ACC112 (cell line): ENCODE measurements around the gene MUC3A.
"Not testable (repeated sequence)": the region's sequence is repeated elsewhere in the genome, so short reads cannot be mapped to it uniquely, and the experiment has no call there.

ENCODE experiments used
- H2AFZ ChIP-seq: fragments of 200-600 bp; sonication (generic); one replicate; pipeline ENCODE4 v1.6.0; 2017; ENCODE audit warnings: antibody characterized with exemption, low read length; ENCODE audit not compliant: unreplicated experiment
- H3K27ac ChIP-seq: fragments of 200-600 bp; sonication (generic); 2 replicates; pipeline ENCODE4 v1.5.1; 2014; ENCODE audit warnings: low read depth, mild to moderate bottlenecking, antibody characterized with exemption, low read length, moderate library complexity
- H3K27me3 ChIP-seq: fragments of 200-600 bp; sonication (generic); 2 replicates; pipeline ENCODE4 v1.6.1; 2014; ENCODE audit warnings: mild to moderate bottlenecking, antibody characterized with exemption, low read length, moderate library complexity, mixed read lengths; ENCODE audit not compliant: insufficient read depth
- H3K36me3 ChIP-seq: fragments of 200-600 bp; sonication (generic); 2 replicates; pipeline ENCODE4 v1.6.1; 2016; ENCODE audit warnings: mild to moderate bottlenecking, antibody characterized with exemption, low read length, moderate library complexity, mixed read lengths; ENCODE audit not compliant: insufficient read depth
- H3K4me1 ChIP-seq: fragments of 200-600 bp; sonication (generic); one replicate; pipeline ENCODE4 v1.6.1; 2016; ENCODE audit warnings: low read length, mixed read lengths; ENCODE audit not compliant: insufficient read depth, unreplicated experiment, control insufficient read depth
- H3K4me3 ChIP-seq: fragments of 200-600 bp; sonication (generic); 2 replicates; pipeline ENCODE4 v1.5.1; 2014; ENCODE audit warnings: mild to moderate bottlenecking, low read depth, low read length
- H3K79me2 ChIP-seq: fragments of 200-600 bp; sonication (generic); one replicate; pipeline ENCODE4 v1.6.0; 2016; ENCODE audit warnings: low read length; ENCODE audit not compliant: control insufficient read depth, unreplicated experiment, insufficient read depth

MUC3A gene

DNA sequence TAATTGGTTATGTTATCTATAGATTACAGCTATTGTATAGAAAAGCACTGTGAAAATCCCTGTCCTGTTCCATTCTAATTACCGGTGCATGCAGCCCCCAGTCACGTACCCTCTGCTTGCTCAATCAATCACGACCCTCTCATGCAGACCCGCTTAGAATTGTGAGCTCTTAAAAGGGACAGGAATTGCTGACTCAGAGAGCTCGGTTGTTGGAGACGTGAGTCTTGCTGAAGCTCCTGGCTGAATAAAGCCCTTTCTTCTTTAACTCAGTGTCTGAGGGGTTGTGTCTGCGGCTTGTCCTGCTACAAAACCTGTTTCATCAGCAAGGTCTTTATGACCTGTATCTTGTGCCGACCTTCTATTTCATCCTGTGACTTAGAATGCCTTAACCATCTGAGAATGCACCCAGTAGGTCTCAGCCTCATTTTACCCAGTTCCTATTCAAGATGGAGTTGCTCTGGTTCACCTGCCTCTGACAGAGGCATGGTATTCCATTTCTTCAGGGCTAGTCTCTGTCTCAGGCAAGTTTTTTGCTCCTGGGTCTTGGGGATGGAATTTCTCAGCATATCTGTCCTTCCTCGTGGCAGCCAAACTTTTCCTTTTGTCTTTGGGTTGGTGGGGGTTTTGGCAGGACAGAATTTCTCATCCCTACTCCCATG is 29.4 kb upstream of the MUC3A start:
- not testable (repeated sequence) for H3K79me2 ChIP-seq, H3K4me1 ChIP-seq, H2AFZ ChIP-seq, H3K27ac ChIP-seq, H3K4me3 ChIP-seq, H3K36me3 ChIP-seq
- peaks cover 12% of the 10 kb centered on the region for H3K27me3 ChIP-seq

DNA sequence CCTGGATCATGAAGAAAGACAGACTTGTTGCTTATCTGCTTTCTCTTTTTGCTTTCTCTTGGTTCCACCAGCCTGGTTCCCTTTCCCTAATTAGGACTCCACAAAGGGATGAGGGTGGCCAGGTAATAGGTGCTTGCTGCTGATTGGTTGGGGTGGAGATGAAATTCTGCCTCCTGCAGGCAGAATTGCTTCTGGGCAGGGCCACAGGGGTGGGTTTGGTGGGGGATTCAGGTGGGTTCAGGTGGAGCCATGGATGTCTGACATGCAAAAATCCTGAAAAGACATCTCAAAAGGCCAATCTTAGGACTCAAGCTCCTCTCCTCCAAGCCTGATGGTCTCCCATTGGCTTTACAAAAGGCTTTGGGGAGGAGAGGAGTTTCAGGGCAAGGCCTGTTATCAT is 28.3 kb upstream of the MUC3A start:
- no peaks in the 10 kb centered on the region for H3K36me3 ChIP-seq
- no peak overlapping the region for H3K27ac ChIP-seq
- H3K4me3 ChIP-seq, result no peak overlapping the region
- peaks cover 12% of the 10 kb centered on the region for H3K27me3 ChIP-seq
- H3K79me2 ChIP-seq, result no peaks in the 10 kb centered on the region
- H2AFZ ChIP-seq, result no peak overlapping the region
- H3K4me1 ChIP-seq, result no peaks in the 10 kb centered on the region

GRCh38 chr7:100923616-100924015 is 25.7 kb upstream of the MUC3A start:
- not testable (repeated sequence) for H3K4me1 ChIP-seq, H3K4me3 ChIP-seq, H2AFZ ChIP-seq, H3K79me2 ChIP-seq, H3K36me3 ChIP-seq, H3K27ac ChIP-seq
- peaks cover 12% of the 10 kb centered on the region for H3K27me3 ChIP-seq

GRCh38 chr7:100929808-100930174 is 19.5 kb upstream of the MUC3A start:
- Histone ChIP-seq H2AFZ (no peak overlapping the region), H3K27ac (no peak overlapping the region), H3K27me3 (peaks cover 15% of the 10 kb centered on the region), H3K4me1 (no peaks in the 10 kb centered on the region), H3K36me3 (no peaks in the 10 kb centered on the region), H3K79me2 (no peaks in the 10 kb centered on the region), H3K4me3 (no peak overlapping the region)

DNA sequence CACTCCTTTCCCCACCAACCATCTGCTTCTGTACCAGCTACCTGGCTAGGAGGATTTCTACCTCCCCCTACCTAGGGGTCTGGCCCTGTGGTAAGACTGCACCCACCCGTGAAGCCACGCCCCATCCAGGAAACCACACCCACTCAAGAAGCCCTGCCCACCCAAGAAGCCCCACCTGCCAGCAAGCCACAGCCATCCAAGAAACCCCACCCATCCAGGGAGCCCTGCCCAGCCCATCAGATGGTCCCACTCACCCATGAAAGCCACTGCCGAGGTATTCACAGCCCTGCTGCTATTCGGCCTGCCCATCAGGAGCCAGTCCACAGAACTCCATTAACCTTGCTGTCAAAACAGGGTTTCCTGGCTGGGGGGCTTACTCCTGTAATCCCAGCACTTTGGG is 15.6 kb upstream of the MUC3A start:
- H3K4me3 ChIP-seq, result no peak overlapping the region
- no peaks in the 10 kb centered on the region for H3K36me3 ChIP-seq

DNA sequence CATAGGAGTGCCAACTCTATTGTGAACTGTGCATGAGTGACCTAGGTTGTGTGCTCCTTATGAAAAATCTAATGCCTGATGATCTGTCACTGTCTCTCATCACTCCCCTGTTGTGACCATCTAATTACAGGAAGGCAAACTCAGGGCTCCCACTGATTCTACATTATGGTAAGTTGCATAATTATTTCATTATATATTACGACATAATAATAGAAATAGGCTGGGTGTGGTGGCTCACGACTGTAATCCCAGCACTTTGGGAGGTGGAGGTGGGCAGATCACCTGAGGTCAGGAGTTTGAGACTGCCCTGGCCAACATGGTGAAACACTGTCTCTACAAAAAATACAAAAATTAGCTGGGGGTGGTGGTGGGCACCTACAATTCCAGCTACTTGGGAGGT is 14.0 kb upstream of the MUC3A start:
- H3K27me3 ChIP-seq, result peaks cover 17% of the 10 kb centered on the region
- not testable (repeated sequence) for H3K4me3 ChIP-seq, H3K79me2 ChIP-seq, H3K36me3 ChIP-seq, H3K27ac ChIP-seq, H2AFZ ChIP-seq, H3K4me1 ChIP-seq

More for the DNA sequence above, 15.6 kb upstream of the MUC3A start:
- no peaks in the 10 kb centered on the region for H3K79me2 ChIP-seq
- H2AFZ ChIP-seq, result no peak overlapping the region
- H3K27me3 ChIP-seq, result peaks cover 22% of the 10 kb centered on the region
- H3K27ac ChIP-seq, result no peak overlapping the region
- no peaks in the 10 kb centered on the region for H3K4me1 ChIP-seq

DNA sequence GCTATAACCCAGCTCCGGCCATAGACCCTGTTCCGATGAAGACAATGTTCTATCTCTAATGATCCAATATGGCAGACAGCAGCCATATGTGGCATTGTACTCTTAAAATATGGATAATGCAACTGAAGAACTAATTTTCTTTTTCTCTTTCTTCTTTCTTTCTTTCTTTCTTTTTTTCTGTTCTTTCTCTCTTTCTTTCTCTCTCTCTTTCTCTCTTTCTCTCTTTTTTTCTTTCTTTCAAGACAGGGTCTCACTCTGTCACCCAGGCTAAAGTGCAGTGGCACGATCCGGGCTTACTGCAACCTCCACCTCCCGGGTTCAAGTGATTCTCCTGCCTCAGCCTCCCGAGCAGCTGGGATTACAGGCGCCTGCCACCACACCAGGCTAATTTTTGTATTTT is 13.2 kb upstream of the MUC3A start:
- H2AFZ ChIP-seq, H3K4me1 ChIP-seq, H3K27ac ChIP-seq, H3K36me3 ChIP-seq, H3K79me2 ChIP-seq, H3K4me3 ChIP-seq: not testable (repeated sequence)
- H3K27me3 ChIP-seq, result peaks cover 10% of the 10 kb centered on the region

GRCh38 chr7:100942045-100942774 is 7.1 kb upstream of the MUC3A start:
- peaks cover 6% of the 10 kb centered on the region for H3K4me1 ChIP-seq
- H3K79me2 ChIP-seq, result no peaks in the 10 kb centered on the region
- peak overlapping the region; percentile 13; the same call in 1 of the 2 replicates for H3K4me3 ChIP-seq
- no peak overlapping the region for H3K27ac ChIP-seq
- H2AFZ ChIP-seq, result peak overlapping the region; percentile 10
- H3K36me3 ChIP-seq, result no peaks in the 10 kb centered on the region
- H3K27me3 ChIP-seq, result no peaks in the 10 kb centered on the region

- Histone ChIP-seq H3K4me3 (no peak overlapping the region), H3K79me2 (no peaks in the 10 kb centered on the region), H3K4me1 (peaks cover 6% of the 10 kb centered on the region), H2AFZ (no peak overlapping the region), H3K36me3 (no peaks in the 10 kb centered on the region), H3K27ac (no peak overlapping the region), H3K27me3 (no peaks in the 10 kb centered on the region)
Observed at GRCh38 chr7:100943693-100944092, 5.6 kb upstream of the MUC3A start.

DNA sequence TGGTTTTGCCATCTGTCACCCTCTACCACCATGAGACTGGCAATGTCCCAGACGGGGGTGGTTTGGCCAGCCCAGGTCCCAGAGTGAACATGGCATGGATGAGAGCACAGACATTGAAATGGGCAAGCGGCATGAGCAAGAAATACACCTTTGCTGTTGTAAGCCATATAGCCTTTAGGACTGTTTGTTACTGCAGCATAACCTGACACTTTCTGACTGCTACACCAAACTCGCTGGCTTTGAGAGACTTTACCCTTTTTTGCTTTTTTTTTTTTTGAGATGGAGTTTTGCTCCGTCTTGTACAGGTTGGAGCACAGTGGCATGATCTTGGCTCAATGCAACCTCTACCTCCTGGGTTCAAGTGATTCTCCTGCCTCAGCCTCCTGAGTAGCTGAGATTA is 5.2 kb upstream of the MUC3A start:
- H3K27me3 ChIP-seq, result peaks cover 4% of the 10 kb centered on the region; the same call in 1 of the 2 replicates
- no peaks in the 10 kb centered on the region for H3K79me2 ChIP-seq
- H3K36me3 ChIP-seq, result no peaks in the 10 kb centered on the region
- H2AFZ ChIP-seq, result no peak overlapping the region
- no peak overlapping the region for H3K4me3 ChIP-seq
- no peak overlapping the region for H3K27ac ChIP-seq
- H3K4me1 ChIP-seq, result peaks cover 6% of the 10 kb centered on the region

DNA sequence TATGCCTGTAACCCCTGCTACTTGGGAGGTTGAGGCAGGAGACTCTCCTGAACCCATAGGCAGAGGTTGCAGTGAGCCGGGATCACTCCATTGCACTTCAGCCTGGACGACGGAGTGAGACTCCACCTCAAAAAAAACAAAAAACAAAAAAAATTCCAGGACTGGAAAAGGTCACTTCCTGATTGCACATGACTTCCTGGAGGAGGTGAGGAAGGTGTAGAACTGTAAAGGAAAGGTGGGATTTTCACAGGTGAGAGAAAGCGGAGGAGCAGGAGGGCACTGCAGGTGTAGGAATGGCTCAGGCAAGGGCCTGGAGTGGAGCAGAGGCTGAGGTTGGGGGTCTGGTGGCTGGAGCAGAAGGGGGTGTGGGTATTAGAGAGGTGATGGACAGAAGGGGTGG is 3.2 kb upstream of the MUC3A start:
- H3K27ac ChIP-seq, result no peak overlapping the region
- H3K4me3 ChIP-seq, result no peak overlapping the region
- H3K27me3 ChIP-seq, result peaks cover 22% of the 10 kb centered on the region
- peaks cover 6% of the 10 kb centered on the region for H3K4me1 ChIP-seq
- H3K79me2 ChIP-seq, result no peaks in the 10 kb centered on the region
- H2AFZ ChIP-seq, result no peak overlapping the region
- H3K36me3 ChIP-seq, result no peaks in the 10 kb centered on the region
